Measurements from ENCODE around the gene TSPAN4. TPM values are rescaled to one million over a fixed set of nuclear protein-coding genes. Genes with fewer than 3 reads are reported as not detected.

Gene TSPAN4
- total and polyA plus RNA-seq, 2 of the 13 experiments (the other 11 are each of a cell fraction or from before 2014, with no cell fraction given): 31.7 to 68.3 TPM

DNA sequence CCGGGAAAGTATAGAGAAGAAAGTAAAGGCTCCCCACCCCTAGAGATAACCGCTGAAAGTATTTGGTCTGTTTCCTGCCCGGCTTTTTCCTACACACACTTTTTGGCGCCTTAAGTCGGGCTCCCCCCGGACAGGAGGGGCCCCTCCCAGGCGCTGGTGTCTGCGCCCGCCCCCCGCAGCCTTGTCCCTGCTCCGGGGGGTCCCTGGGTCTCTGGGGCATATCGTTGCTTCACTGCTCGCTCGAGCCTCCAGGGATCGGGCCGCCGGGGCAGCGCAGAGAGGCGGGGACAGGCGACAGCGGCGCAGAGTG, 15.9 kb upstream of the TSPAN4 start:
- POLR2A ChIA-PET: interaction anchor here (1.8 to 16.1 kb wide), 4 partner anchors 8 to 28 kb away, joined by 4 to 264 read pairs (median 75); partner anchors contain the start of genes PNPLA2, POLR2L, RPLP2 and TSPAN4
- Histone ChIP-seq H3K9ac (ENCODE audit: insufficient read depth, low read depth, low read length) (peak overlapping the region; percentile 74), H3K4me1 (ENCODE audit: insufficient read depth, low read length) (peaks cover 65% of the 10 kb centered on the region), H3K27me3 (ENCODE audit: control insufficient read depth in 1 of 2, insufficient read depth in 2 of 2, low read length in 2 of 2) (no peaks in the 10 kb centered on the region), H3K9me3 (ENCODE audit: low read length) (no peaks in the 10 kb centered on the region), H3K79me2 (ENCODE audit: insufficient read depth, low read length) (peaks cover 2% of the 10 kb centered on the region), H3K4me2 (ENCODE audit: low read depth, low read length) (peak overlapping the region; percentile 91), H3K4me3 (replicated peaks in 1 of 3; ENCODE audit: insufficient read depth in 1 of 3, low read depth in 2 of 3, low read length in 3 of 3) (peak overlapping the region; percentile 69 to 83 (median 80)), H4K20me1 (ENCODE audit: insufficient read depth, low read length) (peaks cover 1% of the 10 kb centered on the region; the same call in 1 of the 2 replicates), H2AFZ (ENCODE audit: low read length) (no peak overlapping the region), H3K36me3 (replicated peaks in 1 of 2; ENCODE audit: control insufficient read depth in 1 of 2, insufficient read depth in 2 of 2, low read length in 2 of 2) (peaks cover 6 to 18% of the 10 kb centered on the region in 2 experiments; a peak in 4 of 5 replicates), H3K27ac (ENCODE audit: extremely low read length, insufficient read depth, low read length) (peak overlapping the region; percentile 77)
- WGBS (ENCODE audit: low lambda C conversion rate): 0% methylated on average over 4 of the region's 22 CpGs
- intact Hi-C loops (cut with micrococcal nuclease; ENCODE audit: unreplicated experiment) (no loop called here), in situ Hi-C loops (cut with HindIII; ENCODE audit: extremely low pct_ligation_motif_present, low pct_unique_long_range_greater_than_20kb) (no loop called here)
- CTCF ChIA-PET (ENCODE audit: low intra/inter-chr PET ratio, low total read pairs): no interaction called here
- peak; percentile 15 for ATAC-seq
- FAIRE-seq: no peak
- TF ChIP-seq ZNF33B (CRISPR knock-in tag; IDR thresholded peaks at IDR 0.05) (0 out of 2 replicates have a peak, but pooled peaks have one; percentile 37), ZKSCAN1 (IDR thresholded peaks at IDR 0.05; ENCODE audit: low read length) (no peak), ZNF891 (CRISPR knock-in tag; IDR thresholded peaks at IDR 0.05) (0 out of 2 replicates have a peak, but pooled peaks have one; percentile 2), ZKSCAN8 (CRISPR knock-in tag; IDR thresholded peaks at IDR 0.05; ENCODE audit: borderline replicate concordance) (no peak), ZNF501 (CRISPR knock-in tag; IDR thresholded peaks at IDR 0.05) (0 out of 2 replicates have a peak, but pooled peaks have one; percentile 26), ZNF564 (CRISPR knock-in tag; IDR thresholded peaks at IDR 0.05) (peak; percentile 57; the same call in 1 of the 2 replicates), ZNF44 (CRISPR knock-in tag; IDR thresholded peaks at IDR 0.05) (0 out of 2 replicates have a peak, but pooled peaks have one; percentile 24), ZNF816 (CRISPR knock-in tag; IDR thresholded peaks at IDR 0.05; ENCODE audit: borderline replicate concordance) (0 out of 2 replicates have a peak, but pooled peaks have one; percentile 51), SMAD1 (CRISPR knock-in tag; IDR thresholded peaks at IDR 0.05; ENCODE audit: borderline replicate concordance, low read depth) (no peak), ZNF556 (CRISPR knock-in tag; IDR thresholded peaks at IDR 0.05; ENCODE audit: borderline replicate concordance) (no peak)
- TF ChIP-seq, protein P1, sequence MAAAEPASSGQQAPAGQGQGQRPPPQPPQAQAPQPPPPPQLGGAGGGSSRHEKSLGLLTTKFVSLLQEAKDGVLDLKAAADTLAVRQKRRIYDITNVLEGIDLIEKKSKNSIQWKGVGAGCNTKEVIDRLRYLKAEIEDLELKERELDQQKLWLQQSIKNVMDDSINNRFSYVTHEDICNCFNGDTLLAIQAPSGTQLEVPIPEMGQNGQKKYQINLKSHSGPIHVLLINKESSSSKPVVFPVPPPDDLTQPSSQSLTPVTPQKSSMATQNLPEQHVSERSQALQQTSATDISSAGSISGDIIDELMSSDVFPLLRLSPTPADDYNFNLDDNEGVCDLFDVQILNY (CRISPR knock-in tag; conservative IDR thresholded peaks at IDR 0.05): no peak
- TF ChIP-seq, protein P2, sequence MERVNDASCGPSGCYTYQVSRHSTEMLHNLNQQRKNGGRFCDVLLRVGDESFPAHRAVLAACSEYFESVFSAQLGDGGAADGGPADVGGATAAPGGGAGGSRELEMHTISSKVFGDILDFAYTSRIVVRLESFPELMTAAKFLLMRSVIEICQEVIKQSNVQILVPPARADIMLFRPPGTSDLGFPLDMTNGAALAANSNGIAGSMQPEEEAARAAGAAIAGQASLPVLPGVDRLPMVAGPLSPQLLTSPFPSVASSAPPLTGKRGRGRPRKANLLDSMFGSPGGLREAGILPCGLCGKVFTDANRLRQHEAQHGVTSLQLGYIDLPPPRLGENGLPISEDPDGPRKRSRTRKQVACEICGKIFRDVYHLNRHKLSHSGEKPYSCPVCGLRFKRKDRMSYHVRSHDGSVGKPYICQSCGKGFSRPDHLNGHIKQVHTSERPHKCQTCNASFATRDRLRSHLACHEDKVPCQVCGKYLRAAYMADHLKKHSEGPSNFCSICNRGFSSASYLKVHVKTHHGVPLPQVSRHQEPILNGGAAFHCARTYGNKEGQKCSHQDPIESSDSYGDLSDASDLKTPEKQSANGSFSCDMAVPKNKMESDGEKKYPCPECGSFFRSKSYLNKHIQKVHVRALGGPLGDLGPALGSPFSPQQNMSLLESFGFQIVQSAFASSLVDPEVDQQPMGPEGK (CRISPR knock-in tag; IDR thresholded peaks at IDR 0.05): peak; percentile 72
- BruUV-seq (replicated peaks): no TSS peak
- no peak for DNase-seq (ENCODE audit: low spot score)
